ENCODE results near the gene SLC17A8.

Gene SLC17A8

DNA sequence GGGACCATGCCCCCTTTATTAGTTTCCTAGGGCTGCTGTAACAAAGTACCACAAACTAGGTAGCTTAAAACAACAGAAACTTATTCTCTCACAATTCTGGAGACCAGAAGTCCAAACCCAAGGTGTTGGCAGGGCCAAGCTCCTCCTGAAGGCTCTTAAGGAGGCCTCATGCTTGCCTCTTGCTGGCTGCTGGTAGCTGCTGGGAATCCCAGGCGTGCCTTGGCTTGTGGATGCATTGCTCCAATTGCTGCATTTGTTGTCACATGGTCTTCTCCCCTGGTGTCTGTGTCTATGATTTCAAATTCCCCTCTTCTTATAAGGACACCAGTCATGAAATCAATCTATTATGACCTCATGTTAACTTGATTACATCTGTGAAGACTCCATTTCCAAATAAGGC lies 11.2 kb downstream of the SLC17A8 start:
- no peak overlapping the region for H3K4me3 ChIP-seq (ENCODE audit: low read length in 2 of 2)
- no peaks in the 10 kb centered on the region for H3K36me3 ChIP-seq (ENCODE audit: control insufficient read depth in 2 of 2, insufficient read depth in 2 of 2, low read length in 2 of 2)
- no peaks in the 10 kb centered on the region for H3K4me1 ChIP-seq (ENCODE audit: control insufficient read depth, insufficient read depth, low read length)
- no peak overlapping the region for H3K9ac ChIP-seq (ENCODE audit: low read length in 2 of 2)
- no peaks in the 10 kb centered on the region for H3K9me3 ChIP-seq (ENCODE audit: control insufficient read depth in 2 of 2, low read length in 2 of 2)
- H3K27ac ChIP-seq (ENCODE audit: low read length) = no peak overlapping the region
- no peaks in the 10 kb centered on the region for H3K27me3 ChIP-seq (ENCODE audit: control insufficient read depth in 1 of 2, insufficient read depth in 2 of 2, low read length in 2 of 2)

DNA sequence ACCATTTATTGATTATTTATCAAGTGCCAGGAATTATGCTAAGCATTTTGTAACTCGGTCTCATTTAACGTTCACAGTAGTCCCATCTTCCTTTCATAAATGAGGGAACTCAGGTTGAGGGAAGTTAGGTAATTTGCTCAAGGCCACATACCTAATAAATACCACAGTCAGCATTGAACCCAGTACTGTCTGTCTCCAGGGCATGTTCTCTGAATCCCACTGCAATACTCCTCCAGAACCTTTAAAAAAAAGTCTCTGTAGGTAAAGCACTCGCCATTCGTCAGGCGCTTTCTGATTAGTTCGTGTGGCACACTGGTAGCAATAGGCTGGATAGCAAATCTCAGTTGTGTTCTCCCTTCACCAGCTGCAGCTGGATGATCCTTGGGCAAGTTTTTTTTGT lies 14.3 kb downstream of the SLC17A8 start:
- H3K4me3 ChIP-seq (ENCODE audit: low read length in 2 of 2) = no peak overlapping the region
- no peaks in the 10 kb centered on the region for H3K36me3 ChIP-seq (ENCODE audit: control insufficient read depth in 2 of 2, insufficient read depth in 2 of 2, low read length in 2 of 2)

DNA sequence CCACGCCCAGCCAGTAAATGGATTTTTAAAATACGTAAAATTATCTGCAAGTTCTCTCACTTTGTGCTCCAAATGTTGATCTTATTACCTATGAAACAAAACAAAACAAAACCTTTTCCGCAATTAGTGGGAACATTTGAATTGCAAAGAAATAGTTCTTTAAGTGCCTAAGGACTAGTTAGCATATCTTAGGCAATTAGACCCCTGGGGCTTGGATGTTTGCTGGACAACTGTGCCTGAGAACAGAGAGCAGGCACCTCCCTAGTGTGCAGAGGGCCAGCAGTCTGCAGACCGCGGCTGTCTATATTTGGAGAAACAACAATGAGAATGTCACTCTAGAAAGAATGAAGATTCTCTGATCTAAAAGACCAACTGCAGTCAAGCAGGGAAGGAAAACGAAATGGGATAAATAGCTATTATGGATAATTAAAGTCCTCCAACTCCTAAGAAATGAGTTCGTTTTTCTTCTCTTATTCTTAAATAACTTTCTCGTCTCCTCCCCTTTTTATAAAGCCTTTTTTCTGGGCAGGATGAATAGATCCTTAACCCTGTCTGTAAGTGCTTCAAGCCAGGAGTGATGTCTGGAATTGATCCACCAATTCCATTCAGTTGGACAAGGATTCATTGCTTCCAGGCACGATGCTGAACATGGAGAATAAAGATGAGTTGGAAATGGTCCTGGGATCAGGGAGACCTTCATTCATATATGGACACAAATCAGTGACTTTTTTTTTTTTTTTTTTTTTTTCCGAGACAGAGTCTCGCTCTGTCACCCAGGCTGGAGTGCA lies 16.2 kb downstream of the SLC17A8 start:
- no peak overlapping the region for H3K27ac ChIP-seq (ENCODE audit: low read length)
- H3K36me3 ChIP-seq (ENCODE audit: control insufficient read depth in 2 of 2, insufficient read depth in 2 of 2, low read length in 2 of 2) = no peaks in the 10 kb centered on the region
- H3K9ac ChIP-seq (ENCODE audit: low read length in 2 of 2) = no peak overlapping the region
- H3K4me3 ChIP-seq (ENCODE audit: low read length in 2 of 2) = no peak overlapping the region
- no peaks in the 10 kb centered on the region for H3K9me3 ChIP-seq (ENCODE audit: control insufficient read depth in 2 of 2, low read length in 2 of 2)
- H3K4me1 ChIP-seq (ENCODE audit: control insufficient read depth, insufficient read depth, low read length) = peaks cover 7% of the 10 kb centered on the region
- no peaks in the 10 kb centered on the region for H3K27me3 ChIP-seq (ENCODE audit: control insufficient read depth in 1 of 2, insufficient read depth in 2 of 2, low read length in 2 of 2)

More for the DNA sequence above, 14.3 kb downstream of the SLC17A8 start:
- H3K9me3 ChIP-seq (ENCODE audit: control insufficient read depth in 2 of 2, low read length in 2 of 2) = no peaks in the 10 kb centered on the region
- H3K27me3 ChIP-seq (ENCODE audit: control insufficient read depth in 1 of 2, insufficient read depth in 2 of 2, low read length in 2 of 2) = no peaks in the 10 kb centered on the region
- no peak overlapping the region for H3K9ac ChIP-seq (ENCODE audit: low read length in 2 of 2)
- peaks cover 7% of the 10 kb centered on the region for H3K4me1 ChIP-seq (ENCODE audit: control insufficient read depth, insufficient read depth, low read length)
- no peak overlapping the region for H3K27ac ChIP-seq (ENCODE audit: low read length)

DNA sequence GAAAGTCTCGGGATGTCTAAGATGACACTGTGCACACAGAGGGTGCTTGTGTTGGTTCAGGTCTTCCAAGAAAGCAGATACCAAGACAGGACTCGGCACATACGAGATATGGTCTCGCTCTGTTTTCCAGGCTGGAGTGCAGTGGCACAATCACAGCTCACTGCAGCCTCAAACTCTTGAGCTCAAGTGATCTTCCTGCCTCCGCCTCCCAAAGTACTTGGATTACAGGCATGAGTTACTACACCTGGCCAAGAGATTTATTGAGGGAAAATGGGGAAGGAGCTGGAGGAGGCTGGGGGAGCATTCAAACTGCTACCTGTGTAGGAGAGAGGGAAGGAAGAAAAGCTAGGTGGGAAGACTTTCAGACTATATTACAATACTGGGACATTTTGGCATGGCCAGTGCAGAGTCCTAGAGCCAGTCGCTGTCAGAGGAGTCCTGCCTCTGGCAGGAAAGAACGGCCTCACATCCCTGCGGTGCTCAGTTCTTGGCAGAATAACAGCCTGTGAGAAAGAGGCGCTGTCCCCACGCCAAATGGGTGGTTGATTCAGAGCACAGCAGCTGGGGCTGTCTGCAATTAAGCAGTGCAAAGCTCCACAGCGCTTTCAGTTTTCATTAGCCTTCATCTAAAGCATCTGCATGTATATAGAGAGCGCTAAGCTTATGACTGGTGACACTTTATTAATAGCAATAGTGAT lies 18.3 kb downstream of the SLC17A8 start:
- peak overlapping the region; percentile 1 to 9 for H3K4me3 ChIP-seq (ENCODE audit: low read length in 2 of 2)
- H3K4me1 ChIP-seq (ENCODE audit: control insufficient read depth, insufficient read depth, low read length) = peaks cover 7% of the 10 kb centered on the region
- H3K36me3 ChIP-seq (ENCODE audit: control insufficient read depth in 2 of 2, insufficient read depth in 2 of 2, low read length in 2 of 2) = no peaks in the 10 kb centered on the region
- no peaks in the 10 kb centered on the region for H3K9me3 ChIP-seq (ENCODE audit: control insufficient read depth in 2 of 2, low read length in 2 of 2)
- no peak overlapping the region for H3K9ac ChIP-seq (ENCODE audit: low read length in 2 of 2)
- H3K27me3 ChIP-seq (ENCODE audit: control insufficient read depth in 1 of 2, insufficient read depth in 2 of 2, low read length in 2 of 2) = no peaks in the 10 kb centered on the region
- H3K27ac ChIP-seq (ENCODE audit: low read length) = no peak overlapping the region

DNA sequence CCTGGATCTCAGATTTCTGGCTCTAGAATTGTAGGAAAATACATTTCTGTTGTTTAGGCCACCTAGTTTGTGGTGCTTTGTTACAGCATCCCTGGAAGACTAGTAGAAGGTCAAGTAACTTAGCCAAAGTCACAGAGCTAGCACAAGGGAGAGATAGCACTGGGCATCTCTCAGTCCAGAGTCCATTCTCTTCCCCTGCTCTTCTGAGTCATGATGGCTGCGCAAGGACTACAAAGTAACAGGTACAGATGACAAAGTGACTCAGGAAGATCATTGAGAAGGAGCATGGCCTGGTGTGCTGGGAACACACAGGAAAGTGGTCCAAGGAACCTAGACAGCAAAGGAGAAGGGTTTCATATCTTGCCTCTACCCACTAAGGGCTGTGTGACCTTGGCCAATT lies 19.3 kb downstream of the SLC17A8 start:
- no peak overlapping the region for H3K27ac ChIP-seq (ENCODE audit: low read length)
- no peaks in the 10 kb centered on the region for H3K36me3 ChIP-seq (ENCODE audit: control insufficient read depth in 2 of 2, insufficient read depth in 2 of 2, low read length in 2 of 2)
- H3K9ac ChIP-seq (ENCODE audit: low read length in 2 of 2) = no peak overlapping the region
- peaks cover 7% of the 10 kb centered on the region for H3K4me1 ChIP-seq (ENCODE audit: control insufficient read depth, insufficient read depth, low read length)
- no peak overlapping the region for H3K4me3 ChIP-seq (ENCODE audit: low read length in 2 of 2)
- no peaks in the 10 kb centered on the region for H3K27me3 ChIP-seq (ENCODE audit: control insufficient read depth in 1 of 2, insufficient read depth in 2 of 2, low read length in 2 of 2)
- H3K9me3 ChIP-seq (ENCODE audit: control insufficient read depth in 2 of 2, low read length in 2 of 2) = no peaks in the 10 kb centered on the region

DNA sequence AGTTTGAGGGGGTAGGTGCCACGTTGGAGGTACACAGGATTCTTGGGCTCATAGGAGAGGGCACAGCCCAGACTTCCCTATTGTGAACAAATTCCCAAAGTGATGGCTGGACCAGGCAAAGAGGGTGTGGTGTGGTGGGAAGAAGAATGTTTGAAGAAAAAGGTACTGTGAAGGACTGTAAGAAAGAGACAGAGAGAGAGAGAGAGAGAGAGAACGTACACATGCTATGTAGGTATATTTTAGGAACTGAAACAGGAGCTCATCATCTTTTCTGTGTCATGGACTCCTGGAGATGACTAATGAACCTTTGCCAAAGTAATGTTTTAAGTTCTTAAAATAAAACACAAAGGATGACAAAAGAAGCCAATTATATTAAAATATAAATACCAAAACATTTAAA lies 24.5 kb downstream of the SLC17A8 start:
- H3K36me3 ChIP-seq (ENCODE audit: control insufficient read depth in 2 of 2, insufficient read depth in 2 of 2, low read length in 2 of 2) = no peaks in the 10 kb centered on the region
- H3K9ac ChIP-seq (ENCODE audit: low read length in 2 of 2) = no peak overlapping the region
- no peak overlapping the region for H3K27ac ChIP-seq (ENCODE audit: low read length)
- H3K27me3 ChIP-seq (ENCODE audit: control insufficient read depth in 1 of 2, insufficient read depth in 2 of 2, low read length in 2 of 2) = no peaks in the 10 kb centered on the region
- H3K4me3 ChIP-seq (ENCODE audit: low read length in 2 of 2) = no peak overlapping the region
- H3K4me1 ChIP-seq (ENCODE audit: control insufficient read depth, insufficient read depth, low read length) = no peaks in the 10 kb centered on the region
- H3K9me3 ChIP-seq (ENCODE audit: control insufficient read depth in 2 of 2, low read length in 2 of 2) = no peaks in the 10 kb centered on the region

DNA sequence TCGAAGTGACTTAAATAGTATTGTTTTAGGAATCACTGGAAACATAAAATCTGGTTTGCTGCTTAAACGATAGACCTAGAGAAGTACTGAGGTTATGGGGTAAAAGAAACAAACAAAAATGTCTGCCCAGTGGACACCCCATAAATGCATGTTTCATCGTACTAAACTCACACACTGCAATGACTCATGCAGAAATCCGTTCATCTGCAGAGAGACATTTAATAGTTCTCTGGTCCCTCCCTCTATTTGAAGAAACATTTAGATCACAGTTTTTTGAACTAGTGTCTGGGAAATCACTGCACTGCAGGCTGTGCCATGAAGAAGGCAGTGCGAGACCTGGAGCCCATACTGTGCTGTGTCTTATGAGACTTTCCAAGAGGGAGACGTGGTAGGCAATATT lies 25.5 kb downstream of the SLC17A8 start:
- no peak overlapping the region for H3K27ac ChIP-seq (ENCODE audit: low read length)
- no peaks in the 10 kb centered on the region for H3K9me3 ChIP-seq (ENCODE audit: control insufficient read depth in 2 of 2, low read length in 2 of 2)
- H3K4me3 ChIP-seq (ENCODE audit: low read length in 2 of 2) = no peak overlapping the region
- no peak overlapping the region for H3K9ac ChIP-seq (ENCODE audit: low read length in 2 of 2)
- H3K27me3 ChIP-seq (ENCODE audit: control insufficient read depth in 1 of 2, insufficient read depth in 2 of 2, low read length in 2 of 2) = no peaks in the 10 kb centered on the region
- no peaks in the 10 kb centered on the region for H3K36me3 ChIP-seq (ENCODE audit: control insufficient read depth in 2 of 2, insufficient read depth in 2 of 2, low read length in 2 of 2)
- no peaks in the 10 kb centered on the region for H3K4me1 ChIP-seq (ENCODE audit: control insufficient read depth, insufficient read depth, low read length)

DNA sequence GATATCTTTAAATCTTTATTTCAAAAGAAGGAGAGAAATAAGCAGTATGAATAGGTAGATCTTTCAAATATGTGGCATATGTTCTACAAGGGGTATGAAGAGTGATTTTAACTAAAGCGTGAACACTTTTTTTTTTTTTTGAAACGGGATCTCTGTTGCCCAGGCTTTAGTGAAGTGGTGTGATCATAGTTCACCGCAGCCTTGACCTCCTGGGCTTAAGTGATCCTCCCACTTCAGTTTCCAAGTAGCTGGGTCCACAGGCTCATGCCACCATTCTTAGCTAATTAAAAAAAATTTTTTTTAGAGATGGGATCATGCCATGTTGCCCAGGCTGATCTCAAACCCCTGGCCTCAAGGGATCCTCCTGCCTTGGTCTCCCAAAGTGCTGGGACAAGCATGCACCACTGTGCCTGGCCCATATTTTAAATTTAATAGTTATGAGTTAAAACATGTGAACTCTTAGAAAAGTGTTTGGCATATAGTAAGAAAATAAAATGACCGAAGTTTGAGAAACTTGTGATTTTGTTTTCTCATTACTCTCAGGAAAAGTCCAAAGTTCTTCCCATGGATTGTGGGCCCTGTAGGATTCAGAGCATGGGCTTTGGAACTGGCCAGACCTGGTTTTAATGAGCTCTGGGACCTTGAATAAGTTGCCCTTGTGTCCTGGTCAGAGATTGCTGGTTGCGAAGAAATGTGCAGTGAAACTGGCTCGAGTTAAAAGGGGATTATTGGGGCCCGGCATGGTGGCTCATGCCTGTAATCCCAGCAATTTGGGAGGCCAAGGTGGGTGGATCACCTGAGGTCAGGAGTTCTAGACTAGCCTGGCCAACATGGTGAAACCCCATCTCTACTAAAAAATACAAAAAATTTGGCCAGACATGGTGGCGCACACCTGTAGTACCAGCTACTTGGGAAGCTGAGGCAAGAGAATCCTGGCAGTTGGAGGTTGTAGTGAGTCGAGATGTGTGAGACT lies 27.0 kb downstream of the SLC17A8 start:
- H3K4me3 ChIP-seq (ENCODE audit: low read length in 2 of 2) = no peak overlapping the region
- no peak overlapping the region for H3K27ac ChIP-seq (ENCODE audit: low read length)
- H3K4me1 ChIP-seq (ENCODE audit: control insufficient read depth, insufficient read depth, low read length) = no peaks in the 10 kb centered on the region
- H3K9me3 ChIP-seq (ENCODE audit: control insufficient read depth in 2 of 2, low read length in 2 of 2) = no peaks in the 10 kb centered on the region
- no peaks in the 10 kb centered on the region for H3K27me3 ChIP-seq (ENCODE audit: control insufficient read depth in 1 of 2, insufficient read depth in 2 of 2, low read length in 2 of 2)
- H3K36me3 ChIP-seq (ENCODE audit: control insufficient read depth in 2 of 2, insufficient read depth in 2 of 2, low read length in 2 of 2) = no peaks in the 10 kb centered on the region
- no peak overlapping the region for H3K9ac ChIP-seq (ENCODE audit: low read length in 2 of 2)

DNA sequence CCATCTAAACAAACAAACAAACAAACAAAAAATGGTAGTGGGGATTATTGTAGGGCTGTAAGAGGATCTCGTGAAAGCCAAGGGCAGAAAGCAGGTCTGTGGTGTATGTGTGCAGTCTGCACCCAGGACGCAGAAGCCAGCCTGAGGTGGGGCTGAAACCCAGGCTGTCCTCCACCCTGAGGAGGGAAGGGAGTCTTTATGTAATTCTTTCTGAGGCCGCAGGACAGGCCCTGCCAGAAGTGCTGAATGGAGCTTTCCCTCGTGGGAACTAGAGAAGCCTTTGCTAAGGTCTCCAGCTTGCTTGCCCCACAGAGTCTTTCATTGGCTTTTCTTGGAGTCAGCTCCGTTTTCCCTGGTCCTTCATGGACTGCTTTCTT lies 27.7 kb downstream of the SLC17A8 start:
- no peaks in the 10 kb centered on the region for H3K36me3 ChIP-seq (ENCODE audit: control insufficient read depth in 2 of 2, insufficient read depth in 2 of 2, low read length in 2 of 2)
- no peaks in the 10 kb centered on the region for H3K4me1 ChIP-seq (ENCODE audit: control insufficient read depth, insufficient read depth, low read length)
- H3K27ac ChIP-seq (ENCODE audit: low read length) = no peak overlapping the region
- H3K4me3 ChIP-seq (ENCODE audit: low read length in 2 of 2) = no peak overlapping the region
- H3K27me3 ChIP-seq (ENCODE audit: control insufficient read depth in 1 of 2, insufficient read depth in 2 of 2, low read length in 2 of 2) = no peaks in the 10 kb centered on the region
- H3K9ac ChIP-seq (ENCODE audit: low read length in 2 of 2) = no peak overlapping the region
- no peaks in the 10 kb centered on the region for H3K9me3 ChIP-seq (ENCODE audit: control insufficient read depth in 2 of 2, low read length in 2 of 2)

DNA sequence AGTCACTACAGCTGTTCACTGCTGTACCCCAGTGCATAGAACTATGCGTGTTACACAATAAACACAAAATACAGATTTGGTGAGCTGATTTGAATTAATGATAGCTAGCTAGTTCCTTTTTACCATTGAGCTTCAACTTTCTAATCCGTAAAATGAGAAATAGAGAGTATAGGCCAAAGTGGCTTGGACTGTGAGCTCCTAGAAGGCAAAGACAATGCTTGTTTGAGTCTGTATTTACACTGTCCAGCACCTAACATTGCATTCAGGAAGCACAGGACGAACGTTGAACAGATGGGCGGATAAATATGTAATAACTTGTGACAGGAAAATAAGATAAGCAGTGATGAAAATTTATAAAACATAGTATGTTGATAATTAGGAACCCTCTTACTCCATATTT lies 31.5 kb downstream of the SLC17A8 start:
- H3K9me3 ChIP-seq (ENCODE audit: control insufficient read depth in 2 of 2, low read length in 2 of 2) = no peaks in the 10 kb centered on the region
- no peak overlapping the region for H3K4me3 ChIP-seq (ENCODE audit: low read length in 2 of 2)
- no peaks in the 10 kb centered on the region for H3K27me3 ChIP-seq (ENCODE audit: control insufficient read depth in 1 of 2, insufficient read depth in 2 of 2, low read length in 2 of 2)
- no peaks in the 10 kb centered on the region for H3K36me3 ChIP-seq (ENCODE audit: control insufficient read depth in 2 of 2, insufficient read depth in 2 of 2, low read length in 2 of 2)
- H3K27ac ChIP-seq (ENCODE audit: low read length) = no peak overlapping the region
- no peaks in the 10 kb centered on the region for H3K4me1 ChIP-seq (ENCODE audit: control insufficient read depth, insufficient read depth, low read length)
- no peak overlapping the region for H3K9ac ChIP-seq (ENCODE audit: low read length in 2 of 2)

Data from stomach smooth muscle (tissue), 2 donors.